HG03565 (cell line): ENCODE data around the gene PDIA2.
"Not testable (repeated sequence)": the region's sequence is repeated elsewhere in the genome, so short reads cannot be mapped to it uniquely, and the experiment has no call there.

Experiments used
- ATAC-seq: cut with Tn5 transposase; IDR thresholded peaks from one replicate; pipeline ENCODE4 v1.9.1; 2021; ENCODE audit warnings: mild to moderate bottlenecking, moderate library complexity; ENCODE audit not compliant: unreplicated experiment

PDIA2 gene, protein sequence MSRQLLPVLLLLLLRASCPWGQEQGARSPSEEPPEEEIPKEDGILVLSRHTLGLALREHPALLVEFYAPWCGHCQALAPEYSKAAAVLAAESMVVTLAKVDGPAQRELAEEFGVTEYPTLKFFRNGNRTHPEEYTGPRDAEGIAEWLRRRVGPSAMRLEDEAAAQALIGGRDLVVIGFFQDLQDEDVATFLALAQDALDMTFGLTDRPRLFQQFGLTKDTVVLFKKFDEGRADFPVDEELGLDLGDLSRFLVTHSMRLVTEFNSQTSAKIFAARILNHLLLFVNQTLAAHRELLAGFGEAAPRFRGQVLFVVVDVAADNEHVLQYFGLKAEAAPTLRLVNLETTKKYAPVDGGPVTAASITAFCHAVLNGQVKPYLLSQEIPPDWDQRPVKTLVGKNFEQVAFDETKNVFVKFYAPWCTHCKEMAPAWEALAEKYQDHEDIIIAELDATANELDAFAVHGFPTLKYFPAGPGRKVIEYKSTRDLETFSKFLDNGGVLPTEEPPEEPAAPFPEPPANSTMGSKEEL

GRCh38 chr16:283033-283805, at the start of gene PDIA2:
PDIA2 (plus strand) TSS chr16:283164; CDS start chr16:283170, 6 bp downstream.
- no peak for ATAC-seq

DNA sequence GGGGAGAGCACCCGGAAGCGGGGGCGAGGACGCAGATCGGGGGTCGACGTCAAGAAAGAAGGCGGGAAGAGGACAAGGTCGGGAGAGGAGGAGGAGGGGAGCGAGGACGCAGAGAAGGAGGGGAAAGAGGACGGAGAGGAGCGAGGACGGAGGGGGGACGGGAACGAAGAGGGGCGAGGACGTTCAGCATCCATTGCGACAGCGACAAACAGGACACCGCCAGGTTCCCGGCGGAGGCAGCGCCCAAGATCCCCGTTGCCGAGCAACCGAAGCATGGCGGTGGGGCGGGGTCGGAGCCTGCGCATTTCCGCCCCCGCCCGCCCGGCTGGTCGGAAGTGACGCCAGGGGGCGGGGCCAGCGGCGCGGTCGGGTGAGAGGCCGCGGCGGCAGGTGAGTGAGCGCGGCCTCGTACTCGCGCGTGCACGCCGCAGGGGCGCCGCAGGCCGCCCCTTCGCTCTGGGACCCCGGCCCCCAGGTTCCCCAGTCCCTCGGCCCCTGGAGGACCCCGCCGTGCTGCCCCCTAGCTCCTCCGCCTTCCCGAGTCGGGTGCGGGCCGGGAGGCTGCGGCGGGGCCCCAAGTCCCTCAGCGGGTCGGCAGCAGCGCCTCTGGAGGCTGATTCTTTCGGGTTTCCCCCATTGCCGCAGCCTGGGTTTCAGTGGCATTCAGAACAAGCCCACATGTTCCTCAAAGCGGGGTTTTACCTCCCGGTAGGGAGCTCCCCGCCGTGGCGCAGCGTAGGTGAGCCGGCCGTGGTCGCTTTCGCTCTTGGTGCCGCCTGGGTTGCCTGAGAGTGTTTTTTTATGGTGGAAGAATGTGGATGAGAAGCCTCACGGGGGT, 48.3 kb upstream of the PDIA2 start, which contains the start of gene FAM234A:
Gene FAM234A, plus strand, starts transcription at position 354 of the 838 bp plus-strand sequence. CDS start 19,593 bp downstream, outside the sequence.
- ATAC-seq = peak; percentile 83

- ATAC-seq = no peak
These were observed 43.1 kb upstream of the PDIA2 start for GRCh38 chr16:239948-240277.

DNA sequence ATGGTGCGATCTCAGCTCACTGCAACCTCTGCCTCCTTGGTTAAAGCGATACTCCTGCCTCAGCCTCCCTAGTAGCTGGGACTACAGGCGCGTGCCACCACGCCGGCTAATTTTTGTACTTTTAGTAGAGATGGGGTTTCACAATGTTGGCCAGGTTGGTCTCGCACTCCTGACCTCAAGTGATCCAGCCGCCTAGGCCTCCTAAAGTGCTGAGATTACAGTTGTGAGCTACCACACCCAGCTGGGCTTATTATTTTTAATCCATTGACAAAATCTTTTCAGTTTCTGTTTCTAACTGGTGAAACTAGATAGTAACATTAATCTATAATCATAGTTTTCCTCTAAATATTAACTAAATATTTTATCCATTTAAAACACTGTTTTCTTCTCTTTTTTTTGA, 42.4 kb upstream of the PDIA2 start:
- no peak for ATAC-seq

DNA sequence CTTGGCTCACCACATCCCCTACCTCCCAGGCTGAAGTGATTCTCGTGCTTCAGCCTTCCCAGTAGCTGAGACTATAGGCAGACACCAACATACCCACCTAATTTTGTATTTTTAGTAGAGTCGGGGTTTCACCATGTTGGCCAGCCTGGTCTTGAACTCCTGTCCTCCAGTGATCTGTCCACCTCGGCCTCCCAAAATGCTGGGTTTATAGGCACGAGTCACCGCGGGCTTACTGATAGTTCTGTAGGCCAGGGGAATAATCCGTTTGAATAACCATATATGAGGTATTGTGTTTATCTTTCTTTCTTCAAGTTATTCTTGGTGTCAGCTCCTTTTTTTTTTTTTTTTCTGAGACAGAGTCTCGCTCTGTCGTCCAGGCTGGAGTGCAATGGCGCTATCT, 40.7 kb upstream of the PDIA2 start:
- no peak for ATAC-seq

GRCh38 chr16:243348-243747, 39.6 kb upstream of the PDIA2 start:
- no peak for ATAC-seq

GRCh38 chr16:245105-245504, 37.9 kb upstream of the PDIA2 start:
- no peak for ATAC-seq

DNA sequence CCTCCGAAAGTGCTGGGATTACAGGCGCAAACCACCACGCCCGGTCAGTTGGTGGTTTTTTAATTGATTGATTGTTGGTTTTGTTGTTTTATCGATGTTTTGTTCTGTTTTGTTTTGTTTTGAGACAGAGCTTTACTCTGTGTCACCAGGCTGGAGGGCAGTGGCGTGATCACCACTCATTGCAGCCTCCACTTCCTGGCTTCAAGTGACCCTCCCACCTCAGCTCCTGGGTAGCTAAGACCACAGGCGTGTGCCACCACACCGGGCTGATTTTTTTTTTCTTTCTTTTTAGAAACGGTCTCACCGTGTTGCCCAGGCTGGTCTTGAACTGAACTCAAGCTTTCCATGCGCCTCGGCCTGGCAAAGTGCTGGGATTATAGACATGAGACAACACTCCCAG, 35.9 kb upstream of the PDIA2 start:
- ATAC-seq = no peak

DNA sequence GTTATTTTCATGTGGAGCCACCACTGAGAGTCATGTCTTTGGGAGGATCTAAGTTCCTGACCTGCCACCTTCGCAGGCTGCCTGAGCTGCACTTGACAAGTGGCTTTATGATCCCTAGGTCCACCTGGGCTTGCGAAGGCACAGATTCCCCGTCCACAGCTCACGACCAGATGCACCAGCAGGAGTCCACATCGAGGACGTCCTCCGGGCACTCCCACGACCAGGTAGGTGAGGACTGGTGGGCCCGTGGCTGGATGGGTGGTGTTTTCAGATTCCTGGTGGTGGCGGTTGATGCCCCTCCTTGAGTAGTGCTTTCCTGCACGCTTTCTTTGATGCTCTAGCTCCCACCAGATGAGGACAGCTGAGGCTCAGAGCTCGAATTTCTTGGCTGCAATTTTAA, 33.5 kb upstream of the PDIA2 start:
- ATAC-seq = no peak

DNA sequence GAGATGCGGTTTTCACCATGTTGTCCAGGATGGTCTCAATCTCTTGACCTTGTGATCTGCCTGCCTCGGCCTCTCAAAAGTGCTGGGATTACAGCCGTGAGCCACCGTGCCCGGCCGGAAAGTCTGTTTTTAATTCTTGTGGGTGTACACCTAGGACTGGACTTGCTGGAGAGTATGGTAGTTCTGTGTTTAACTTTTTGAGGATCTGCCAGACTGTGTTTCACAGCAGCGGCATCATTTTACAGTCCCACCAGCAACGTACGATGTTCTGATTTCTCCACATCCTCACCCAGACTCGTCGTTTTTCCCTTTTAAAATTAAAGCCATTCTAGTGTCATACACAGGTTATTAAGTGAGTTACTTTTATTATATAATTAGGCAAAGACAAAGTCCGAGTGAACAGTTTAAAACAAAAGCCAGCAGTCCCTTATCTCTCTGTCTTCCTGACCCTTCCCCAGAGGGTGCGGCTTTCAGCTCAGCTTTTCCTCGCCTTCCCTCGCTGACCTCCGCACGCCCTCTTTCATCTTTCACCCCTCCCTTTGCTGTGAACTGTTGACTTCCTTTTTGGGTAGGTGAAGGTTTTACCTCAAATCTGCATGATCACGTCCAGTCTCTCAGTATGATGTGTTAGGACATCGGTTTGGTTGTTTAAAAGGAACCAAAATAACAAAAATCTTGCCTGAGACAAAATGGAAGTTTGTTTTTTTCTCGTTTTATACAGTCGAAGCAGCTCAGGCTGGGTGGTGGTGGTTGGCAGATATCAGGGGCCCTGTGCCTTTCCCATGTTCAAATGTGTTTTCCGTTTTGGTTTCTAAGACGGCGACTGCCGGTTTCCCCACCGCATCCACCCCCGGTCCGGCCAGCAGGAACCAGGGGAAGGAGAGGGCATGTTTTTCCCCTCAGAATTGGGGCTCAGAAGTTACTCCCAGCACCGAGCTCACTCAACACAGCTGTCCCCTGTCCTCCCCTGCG, 30.3 kb upstream of the PDIA2 start:
- no peak for ATAC-seq

- no peak for ATAC-seq
These were observed 29.1 kb upstream of the PDIA2 start for GRCh38 chr16:253833-254232.

DNA sequence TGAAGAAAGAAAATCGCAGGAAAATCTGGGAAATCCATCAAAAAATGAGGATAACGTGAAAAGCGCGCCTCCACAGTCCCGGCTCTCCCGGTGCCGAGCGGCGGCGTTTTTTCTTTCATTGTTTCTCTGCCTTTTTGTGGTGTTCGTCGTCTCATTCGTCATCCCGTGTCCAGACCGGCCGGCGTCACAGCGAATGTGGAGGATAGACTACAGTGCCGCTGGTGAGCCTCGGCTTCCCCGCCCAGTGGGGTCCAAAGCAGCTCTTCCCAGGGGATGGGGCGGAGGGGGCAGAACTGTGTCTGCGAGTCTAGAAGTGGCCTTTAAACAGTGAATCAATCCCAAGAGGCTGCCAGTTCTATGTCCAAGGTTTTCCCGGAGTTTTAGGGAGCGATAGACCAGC, 28.5 kb upstream of the PDIA2 start:
- no peak for ATAC-seq

GRCh38 chr16:255183-255582, 27.8 kb upstream of the PDIA2 start:
- ATAC-seq = no peak

GRCh38 chr16:258091-258490, 24.9 kb upstream of the PDIA2 start:
- ATAC-seq = not testable (repeated sequence)

GRCh38 chr16:259226-259625, 23.7 kb upstream of the PDIA2 start:
- no peak for ATAC-seq

GRCh38 chr16:259814-260253, 23.1 kb upstream of the PDIA2 start:
- ATAC-seq = no peak

GRCh38 chr16:260326-260725, 22.6 kb upstream of the PDIA2 start:
- ATAC-seq = no peak

GRCh38 chr16:261031-261691, 21.8 kb upstream of the PDIA2 start:
- no peak for ATAC-seq

DNA sequence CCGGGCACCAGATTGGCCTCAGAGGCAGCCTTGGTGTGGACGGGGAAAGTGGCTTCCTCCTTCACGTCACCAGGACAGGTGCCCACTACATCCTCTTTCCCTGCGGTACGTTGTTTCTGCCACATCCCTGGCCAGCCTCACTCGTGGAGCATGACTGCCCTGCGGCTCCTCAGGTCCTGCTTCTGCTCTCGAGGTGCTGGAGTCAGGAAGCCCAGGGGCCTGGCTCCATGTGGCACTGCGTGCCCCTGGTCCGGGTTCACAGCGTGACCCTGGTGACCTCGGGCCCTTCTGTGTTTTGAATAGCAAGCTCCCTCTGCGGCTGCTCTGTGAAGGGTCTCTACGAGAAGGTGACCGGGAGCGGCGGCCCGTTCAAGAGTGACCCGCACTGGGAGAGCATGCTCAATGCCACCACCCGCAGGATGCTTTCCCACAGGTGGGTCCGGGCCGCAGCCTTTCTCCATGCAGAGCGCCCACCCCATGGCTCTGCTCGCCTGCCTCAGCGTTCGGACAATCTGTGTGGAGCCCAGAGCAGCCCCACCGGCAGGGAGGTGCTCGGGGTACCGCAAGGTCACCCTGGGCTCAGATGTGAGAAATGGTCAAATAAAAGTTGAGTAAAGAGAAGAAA, 20.7 kb upstream of the PDIA2 start:
- ATAC-seq = no peak
